Measurements from ENCODE around the gene DENND1B. TPM values are rescaled to one million over a fixed set of nuclear protein-coding genes. Genes with fewer than 3 reads are reported as not detected.

DENND1B gene
- total RNA-seq, 1 donor from 2014 or later = 19.2 TPM

DNA sequence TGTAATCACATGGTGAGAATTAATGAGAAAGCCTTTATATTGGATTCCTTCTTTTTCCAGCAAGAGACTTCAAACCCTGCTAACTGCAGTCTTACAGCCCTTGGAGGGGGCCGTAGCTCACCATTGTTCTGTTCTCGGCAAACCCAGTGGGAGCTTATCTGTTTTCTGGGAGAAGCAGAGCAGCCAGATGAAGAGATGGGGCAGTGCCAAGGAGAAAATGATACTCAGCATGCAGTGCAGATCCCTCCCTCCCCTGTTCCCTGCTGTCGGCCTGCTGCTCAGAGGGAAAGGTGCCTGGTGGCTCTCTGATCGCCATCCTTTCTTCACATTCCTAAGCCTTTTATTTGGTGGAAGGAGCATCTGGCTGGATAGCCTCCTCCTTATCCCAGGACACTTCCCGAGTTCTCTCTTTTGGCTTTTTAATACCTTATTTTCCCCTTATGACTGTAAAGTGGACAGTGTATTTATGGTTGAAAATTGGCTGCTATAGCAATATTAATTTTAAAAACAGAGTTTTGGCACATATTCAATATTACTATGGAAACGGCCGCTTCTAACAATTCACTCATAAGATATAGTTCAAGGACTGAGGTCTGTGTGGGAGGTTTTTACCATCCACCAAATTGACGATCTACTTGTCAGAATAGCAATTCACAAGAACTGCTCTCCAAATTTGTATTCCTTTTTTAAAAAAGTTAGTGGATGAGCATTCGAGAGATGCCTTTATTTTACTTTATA lies 303.9 kb downstream of the DENND1B start:
- no peak for ATAC-seq (ENCODE audit: low read depth)
- TF ChIP-seq, protein P1, sequence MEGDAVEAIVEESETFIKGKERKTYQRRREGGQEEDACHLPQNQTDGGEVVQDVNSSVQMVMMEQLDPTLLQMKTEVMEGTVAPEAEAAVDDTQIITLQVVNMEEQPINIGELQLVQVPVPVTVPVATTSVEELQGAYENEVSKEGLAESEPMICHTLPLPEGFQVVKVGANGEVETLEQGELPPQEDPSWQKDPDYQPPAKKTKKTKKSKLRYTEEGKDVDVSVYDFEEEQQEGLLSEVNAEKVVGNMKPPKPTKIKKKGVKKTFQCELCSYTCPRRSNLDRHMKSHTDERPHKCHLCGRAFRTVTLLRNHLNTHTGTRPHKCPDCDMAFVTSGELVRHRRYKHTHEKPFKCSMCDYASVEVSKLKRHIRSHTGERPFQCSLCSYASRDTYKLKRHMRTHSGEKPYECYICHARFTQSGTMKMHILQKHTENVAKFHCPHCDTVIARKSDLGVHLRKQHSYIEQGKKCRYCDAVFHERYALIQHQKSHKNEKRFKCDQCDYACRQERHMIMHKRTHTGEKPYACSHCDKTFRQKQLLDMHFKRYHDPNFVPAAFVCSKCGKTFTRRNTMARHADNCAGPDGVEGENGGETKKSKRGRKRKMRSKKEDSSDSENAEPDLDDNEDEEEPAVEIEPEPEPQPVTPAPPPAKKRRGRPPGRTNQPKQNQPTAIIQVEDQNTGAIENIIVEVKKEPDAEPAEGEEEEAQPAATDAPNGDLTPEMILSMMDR (IDR thresholded peaks at IDR 0.05) = no peak
- H3K27me3 Mint-ChIP-seq = peaks cover 4% of the 10 kb centered on the region
- H3K9me3 Mint-ChIP-seq = no peaks in the 10 kb centered on the region
- peaks cover 3% of the 10 kb centered on the region for H3K4me1 Mint-ChIP-seq
- H3K27ac Mint-ChIP-seq = no peak overlapping the region
- ChIA-PET POLR2A (no interaction called here), CTCF (no interaction called here)
- DNase-seq = no peak
- H3K36me3 Mint-ChIP-seq (ENCODE audit: low read depth) = no peaks in the 10 kb centered on the region
- intact Hi-C loops (cut with micrococcal nuclease) = no loop called here
- H3K4me3 Mint-ChIP-seq = no peak overlapping the region

DNA sequence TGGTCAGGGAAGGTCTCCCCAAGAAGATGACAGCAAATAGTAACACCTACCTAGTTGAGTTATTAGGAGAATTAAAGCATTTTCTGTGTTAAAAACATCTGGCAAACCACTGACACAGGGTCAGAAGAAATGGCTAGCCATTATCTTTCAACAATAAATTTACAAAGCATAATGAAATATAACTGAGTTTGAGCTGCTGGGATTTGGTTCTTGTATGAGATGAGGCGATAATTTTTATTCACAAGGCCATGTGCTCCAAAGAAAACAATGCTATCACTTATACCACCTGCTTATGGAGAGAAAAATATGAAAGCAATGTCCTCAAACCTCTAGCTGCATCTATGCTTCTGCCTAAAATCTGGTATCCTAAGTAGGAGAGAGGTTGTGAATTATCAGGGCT lies 304.9 kb downstream of the DENND1B start:
- intact Hi-C loops (cut with micrococcal nuclease) = no loop called here
- ChIA-PET POLR2A (no interaction called here), CTCF (no interaction called here)
- DNase-seq = no peak
- H3K27ac Mint-ChIP-seq = no peak overlapping the region
- H3K27me3 Mint-ChIP-seq = peaks cover 4% of the 10 kb centered on the region
- no peaks in the 10 kb centered on the region for H3K36me3 Mint-ChIP-seq (ENCODE audit: low read depth)
- ATAC-seq (ENCODE audit: low read depth) = no peak
- TF ChIP-seq, protein P1 (IDR thresholded peaks at IDR 0.05) = no peak
- H3K9me3 Mint-ChIP-seq = no peaks in the 10 kb centered on the region
- H3K4me1 Mint-ChIP-seq = peaks cover 3% of the 10 kb centered on the region
- no peak overlapping the region for H3K4me3 Mint-ChIP-seq

GRCh38 chr1:197469620-197470210 lies 305.6 kb downstream of the DENND1B start:
- H3K27ac Mint-ChIP-seq = no peak overlapping the region
- no peak overlapping the region for H3K4me3 Mint-ChIP-seq
- DNase-seq (no peak), ATAC-seq (ENCODE audit: low read depth) (no peak)
- H3K9me3 Mint-ChIP-seq = no peaks in the 10 kb centered on the region
- H3K27me3 Mint-ChIP-seq = peaks cover 4% of the 10 kb centered on the region
- H3K4me1 Mint-ChIP-seq = peaks cover 3% of the 10 kb centered on the region
- H3K36me3 Mint-ChIP-seq (ENCODE audit: low read depth) = no peaks in the 10 kb centered on the region
- TF ChIP-seq, protein P1 (IDR thresholded peaks at IDR 0.05) = no peak
- ChIA-PET CTCF (no interaction called here), POLR2A (no interaction called here)
- intact Hi-C loops (cut with micrococcal nuclease) = no loop called here

DNA sequence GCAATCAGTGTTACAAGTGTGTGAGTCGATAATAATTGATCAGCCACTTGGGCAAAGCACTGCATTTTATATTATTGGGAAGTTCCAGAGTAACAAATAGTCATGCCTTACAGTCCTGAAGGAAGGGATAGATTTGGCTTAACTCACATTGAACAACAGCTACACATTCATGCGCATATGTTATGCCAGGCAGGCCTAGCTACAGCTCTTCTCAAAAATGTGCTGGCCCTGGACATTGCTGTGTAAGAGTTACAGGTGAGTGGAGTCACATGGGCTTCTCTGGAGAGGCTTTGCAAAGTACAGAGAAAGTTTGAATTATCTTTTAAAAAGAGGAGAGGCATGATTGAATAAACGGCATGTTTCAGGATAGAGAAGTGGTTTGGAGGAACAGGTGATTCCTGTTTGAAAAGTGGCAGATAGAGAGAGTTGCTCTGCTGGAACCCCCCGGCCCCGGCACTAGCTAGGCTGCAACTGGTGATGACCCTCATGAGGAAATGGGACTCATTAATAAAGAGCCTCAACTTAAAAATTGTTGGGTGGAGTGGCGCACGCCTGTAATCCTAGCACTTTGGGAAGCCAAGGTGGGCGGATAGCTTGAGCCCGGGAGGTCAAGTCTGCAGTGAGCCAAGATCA lies 306.6 kb downstream of the DENND1B start:
- H3K27me3 Mint-ChIP-seq = peaks cover 4% of the 10 kb centered on the region
- TF ChIP-seq, protein P1 (IDR thresholded peaks at IDR 0.05) = no peak
- no peak for DNase-seq
- no peaks in the 10 kb centered on the region for H3K9me3 Mint-ChIP-seq
- no peaks in the 10 kb centered on the region for H3K36me3 Mint-ChIP-seq (ENCODE audit: low read depth)
- no peak overlapping the region for H3K4me3 Mint-ChIP-seq
- H3K27ac Mint-ChIP-seq = no peak overlapping the region
- ChIA-PET POLR2A (no interaction called here), CTCF (no interaction called here)
- peaks cover 3% of the 10 kb centered on the region for H3K4me1 Mint-ChIP-seq
- no peak for ATAC-seq (ENCODE audit: low read depth)
- intact Hi-C loops (cut with micrococcal nuclease) = no loop called here

DNA sequence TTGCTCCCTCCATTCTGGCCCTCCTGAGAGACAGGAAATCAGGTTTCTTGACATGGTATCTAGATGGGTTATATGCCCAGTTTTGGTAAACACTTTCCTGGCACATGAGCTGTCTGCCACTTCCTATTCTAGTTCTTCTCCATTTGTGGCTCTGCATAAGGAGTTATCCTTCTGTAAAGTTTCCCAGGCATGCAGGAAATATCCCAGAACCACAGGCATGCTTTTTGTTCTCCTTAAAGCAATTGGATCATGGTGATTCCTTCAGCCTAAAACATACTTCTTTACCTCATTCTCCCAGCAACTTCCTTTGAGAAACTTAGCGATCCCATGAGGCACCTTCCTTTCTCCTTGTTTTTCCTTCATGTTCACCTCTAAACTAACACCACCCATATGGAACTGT lies 307.4 kb downstream of the DENND1B start:
- peaks cover 3% of the 10 kb centered on the region for H3K4me1 Mint-ChIP-seq
- H3K27me3 Mint-ChIP-seq = peaks cover 4% of the 10 kb centered on the region
- intact Hi-C loops (cut with micrococcal nuclease) = no loop called here
- DNase-seq (no peak), ATAC-seq (ENCODE audit: low read depth) (no peak)
- no peak overlapping the region for H3K4me3 Mint-ChIP-seq
- CTCF ChIA-PET = no interaction called here
- no peak overlapping the region for H3K27ac Mint-ChIP-seq
- TF ChIP-seq, protein P1 (IDR thresholded peaks at IDR 0.05) = no peak
- POLR2A ChIA-PET = no interaction called here
- H3K9me3 Mint-ChIP-seq = no peaks in the 10 kb centered on the region
- H3K36me3 Mint-ChIP-seq (ENCODE audit: low read depth) = no peaks in the 10 kb centered on the region
